ENCODE measurements around the gene GLRX2.
"Not testable (repeated sequence)": the region's sequence is repeated elsewhere in the genome, so short reads cannot be mapped to it uniquely, and the experiment has no call there.

GLRX2 gene

DNA sequence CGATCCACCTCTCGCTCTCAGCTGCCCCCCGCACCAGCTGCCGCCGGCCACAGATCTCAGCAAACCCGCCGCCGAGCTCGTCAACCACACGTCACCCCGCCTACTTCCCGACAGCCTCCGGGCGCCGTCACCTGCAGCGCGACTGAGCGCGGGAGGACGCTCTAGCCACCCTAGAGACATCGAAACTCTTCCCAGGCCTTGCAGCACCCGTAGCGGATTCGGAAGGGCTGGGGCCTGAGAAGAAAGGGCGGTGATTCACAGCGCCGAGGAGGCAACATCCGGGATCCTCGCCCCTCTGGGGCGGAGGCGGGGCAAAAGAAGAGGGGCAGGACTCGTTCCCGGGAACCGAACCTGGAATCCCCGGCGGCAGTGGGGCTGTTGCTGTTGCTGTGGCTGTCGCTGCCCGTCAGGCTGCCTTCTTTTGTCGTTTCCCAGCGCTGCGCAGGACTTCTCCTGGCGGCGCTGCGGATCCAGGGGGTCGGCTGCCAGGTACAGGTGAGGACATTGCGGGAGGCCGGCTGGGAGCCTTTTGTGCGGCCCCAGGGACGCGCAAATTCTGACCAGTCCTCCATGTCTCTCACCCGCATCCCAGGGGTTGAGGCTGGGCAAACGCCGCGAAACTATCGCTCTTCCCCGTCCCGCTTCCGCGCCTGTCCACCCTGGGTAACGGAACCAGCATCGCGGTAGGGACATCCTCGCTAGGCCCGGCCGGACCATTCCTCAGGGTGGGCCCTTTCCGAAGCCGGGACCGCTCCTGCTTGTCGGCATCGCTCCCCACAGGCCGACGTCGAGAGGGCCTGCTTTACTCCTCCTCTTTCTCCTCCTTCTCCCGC, 45.7 kb downstream of the GLRX2 start, which contains the start of the genes RO60 and UCHL5:
TSS of gene RO60 (plus strand) at position 331 of the 833 bp plus-strand sequence. CDS start 9,443 bp downstream, outside the sequence.
TSS of gene UCHL5 (minus strand) at position 79 of the 833 bp plus-strand sequence. CDS start 100 bp downstream, outside the sequence.
- Histone ChIP-seq H3K36me3 (no peaks in the 10 kb centered on the region), H3K27ac (peak within 1 kb of the TSS; percentile 94 to 97), H3K27me3 (no peaks in the 10 kb centered on the region), H3K4me1 (peaks cover 0 to 54% (median 21%) of the 10 kb centered on the region in 4 donors), H3K9me3 (no peaks in the 10 kb centered on the region), H3K4me3 (peak within 1 kb of the TSS; percentile 68 to 82)
- peak; percentile 97 to 98 for DNase-seq
- TF ChIP-seq CTCF (IDR thresholded peaks at IDR 0.05) = no peak
- intact Hi-C loops (cut with DNase I; ENCODE audit: low total_unique reads) = loop anchor here (5.0 kb wide), 1 partner anchor 48 kb away; the partner anchor contains the start of gene GLRX2

- Histone ChIP-seq H3K36me3 (no peaks in the 10 kb centered on the region), H3K4me3 (peak overlapping the region; percentile 68 to 82), H3K9me3 (no peaks in the 10 kb centered on the region), H3K27me3 (no peaks in the 10 kb centered on the region), H3K27ac (peak overlapping the region; percentile 94 to 97), H3K4me1 (peaks cover 0 to 46% (median 21%) of the 10 kb centered on the region in 4 donors)
- DNase-seq = peak; percentile 30 to 66
- TF ChIP-seq CTCF (IDR thresholded peaks at IDR 0.05) = no peak
- intact Hi-C loops (cut with DNase I; ENCODE audit: low total_unique reads) = no loop called here
Measured at GRCh38 chr1:193058529-193059281, 46.5 kb downstream of the GLRX2 start.

DNA sequence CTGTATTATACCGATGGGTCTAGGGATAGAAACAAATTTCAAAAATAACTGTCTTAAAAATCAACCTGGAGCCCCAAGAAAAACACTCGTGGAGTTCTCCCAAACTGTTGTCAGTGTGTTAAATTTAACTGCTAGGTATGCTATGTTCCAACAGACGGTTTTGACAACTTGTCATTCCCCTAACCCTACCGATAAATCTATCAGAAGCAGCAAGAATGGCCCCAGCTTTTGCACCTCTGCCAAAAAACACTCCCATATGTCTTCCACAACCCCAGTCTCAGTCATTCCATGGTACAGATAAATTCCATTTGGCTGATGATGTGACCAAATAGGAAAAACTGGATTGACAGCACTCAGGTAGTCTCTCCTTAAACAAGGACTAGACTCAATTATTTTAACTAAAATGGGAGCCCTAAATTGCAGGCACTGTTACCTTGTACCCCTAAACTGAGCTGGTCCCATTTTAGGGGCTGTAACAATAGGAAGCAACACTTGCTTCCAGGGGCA, 51.0 kb downstream of the GLRX2 start:
- Histone ChIP-seq H3K36me3 (peaks cover 5 to 14% (median 11%) of the 10 kb centered on the region in 3 donors), H3K9me3 (no peaks in the 10 kb centered on the region), H3K4me1 (peaks cover 0 to 18% (median 5%) of the 10 kb centered on the region in 4 donors), H3K27me3 (no peaks in the 10 kb centered on the region), H3K27ac (no peak overlapping the region), H3K4me3 (no peak overlapping the region)
- DNase-seq = no peak
- TF ChIP-seq CTCF (IDR thresholded peaks at IDR 0.05) = no peak
- intact Hi-C loops (cut with DNase I; ENCODE audit: low total_unique reads) = no loop called here

- H3K9me3 ChIP-seq; intact Hi-C loops (cut with DNase I; ENCODE audit: low total_unique reads); H3K4me1 ChIP-seq; H3K4me3 ChIP-seq; DNase-seq; H3K27ac ChIP-seq; H3K27me3 ChIP-seq: not testable (repeated sequence)
- H3K36me3 ChIP-seq = peaks cover 19 to 31% (median 28%) of the 10 kb centered on the region in 3 donors
Measured at GRCh38 chr1:193048913-193049312, 56.3 kb downstream of the GLRX2 start.

Data from tibial artery (tissue), 4 donors.